ENCODE results near the gene NSA2. TPM values are rescaled to one million over a fixed set of nuclear protein-coding genes. Genes with fewer than 3 reads are reported as not detected.

Gene NSA2
- total and polyA plus RNA-seq, 9 of the 15 experiments (the other 6 are each of a cell fraction or from before 2014, with no cell fraction given): 60.2 to 246 (median 183) TPM

DNA sequence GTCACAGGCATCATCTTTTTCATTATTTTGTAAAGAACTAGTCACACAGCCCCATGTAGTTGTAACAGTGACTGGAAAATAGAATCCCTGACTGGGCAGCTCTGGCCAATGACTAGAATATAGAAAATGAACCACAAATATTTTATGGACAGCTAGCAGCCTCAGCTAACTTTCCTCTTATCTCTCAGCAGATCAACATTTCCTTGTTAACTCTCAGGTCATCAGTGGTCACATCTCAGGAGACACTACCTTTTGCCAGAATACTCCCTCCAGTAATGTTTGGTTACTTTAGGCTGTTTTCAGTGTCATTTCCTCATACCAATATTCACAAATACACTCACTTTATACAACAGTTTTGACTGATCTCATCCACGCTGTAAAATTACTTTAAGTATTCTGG lies 55.2 kb downstream of the NSA2 start (continued):
- TF ChIP-seq TFAM (CRISPR knock-in tag; conservative IDR thresholded peaks at IDR 0.05) (no peak), ZNF408 (CRISPR knock-in tag; IDR thresholded peaks at IDR 0.05; ENCODE audit: low read depth) (no peak), CCAR2 (IDR thresholded peaks at IDR 0.05; ENCODE audit: low read depth, low read length) (no peak), FOXJ3 (CRISPR knock-in tag; IDR thresholded peaks at IDR 0.05) (no peak), ZNF551 (CRISPR knock-in tag; IDR thresholded peaks at IDR 0.05) (no peak), RHOXF2B (CRISPR knock-in tag; conservative IDR thresholded peaks at IDR 0.05) (no peak), ZNF696 (CRISPR knock-in tag; conservative IDR thresholded peaks at IDR 0.05) (no peak), U2AF2 (optimal IDR thresholded peaks at IDR 0.05; ENCODE audit: low read depth, low read length) (no peak), ZBTB8A (IDR thresholded peaks at IDR 0.05; ENCODE audit: partially characterized antibody) (no peak)
- TF ChIP-seq, protein P1, sequence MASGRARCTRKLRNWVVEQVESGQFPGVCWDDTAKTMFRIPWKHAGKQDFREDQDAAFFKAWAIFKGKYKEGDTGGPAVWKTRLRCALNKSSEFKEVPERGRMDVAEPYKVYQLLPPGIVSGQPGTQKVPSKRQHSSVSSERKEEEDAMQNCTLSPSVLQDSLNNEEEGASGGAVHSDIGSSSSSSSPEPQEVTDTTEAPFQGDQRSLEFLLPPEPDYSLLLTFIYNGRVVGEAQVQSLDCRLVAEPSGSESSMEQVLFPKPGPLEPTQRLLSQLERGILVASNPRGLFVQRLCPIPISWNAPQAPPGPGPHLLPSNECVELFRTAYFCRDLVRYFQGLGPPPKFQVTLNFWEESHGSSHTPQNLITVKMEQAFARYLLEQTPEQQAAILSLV (tag; IDR thresholded peaks at IDR 0.05): no peak

- no peaks in the 10 kb centered on the region for H3K36me3 ChIP-seq (ENCODE audit: control insufficient read depth, insufficient read depth, low read length)
- no peak overlapping the region for H2AFZ ChIP-seq (ENCODE audit: low read depth, low read length)
- in situ Hi-C loops (cut with MboI): no loop called here
- H3K4me2 ChIP-seq (ENCODE audit: insufficient read depth, low read length): no peak overlapping the region
- no peak for FAIRE-seq
- CTCF ChIA-PET (ENCODE audit: low intra/inter-chr PET ratio): no interaction called here
- H4K20me1 ChIP-seq (replicated peaks; ENCODE audit: control insufficient read depth, insufficient read depth, low read length): no peaks in the 10 kb centered on the region
- no peaks in the 10 kb centered on the region for H3K9me1 ChIP-seq (ENCODE audit: control insufficient read depth, insufficient read depth, low read length)
- POLR2A ChIA-PET: no interaction called here
- intact Hi-C loops (cut with micrococcal nuclease): no loop called here
- H3K9ac ChIP-seq (ENCODE audit: insufficient read depth in 1 of 2, low read depth in 2 of 2, low read length in 2 of 2): no peak overlapping the region
- no peaks in the 10 kb centered on the region for H3K9me3 ChIP-seq (replicated peaks; ENCODE audit: control insufficient read depth, insufficient read depth, low read depth, low read length)
- BruUV-seq (replicated peaks): no TSS peak
- no peaks in the 10 kb centered on the region for H3K4me1 ChIP-seq (replicated peaks in 1 of 2; ENCODE audit: control insufficient read depth in 2 of 2, insufficient read depth in 2 of 2, low read length in 2 of 2)
- no peaks in the 10 kb centered on the region for H3K79me2 ChIP-seq (ENCODE audit: control insufficient read depth, insufficient read depth, low read length)
- DNase-seq (ENCODE audit: extremely low read depth in 1 of 4, low spot score in 3 of 4): no peak
- no peak for ATAC-seq
- H3K4me3 ChIP-seq: no peak overlapping the region
- 3% methylated on average over 7 of the region's 7 CpGs for WGBS (ENCODE audit: insufficient coverage, low coverage, missing lambda C conversion rate)
- H3K27ac ChIP-seq (ENCODE audit: extremely low read depth, low read depth, low read length): no peak overlapping the region
- no peaks in the 10 kb centered on the region; a peak in 1 of 5 replicates for H3K27me3 ChIP-seq (ENCODE audit: control insufficient read depth in 2 of 2, insufficient read depth in 2 of 2, low read length in 2 of 2)
- TF ChIP-seq CEBPB (tag; IDR thresholded peaks at IDR 0.05): peak; percentile 87
- no peak for TF ChIP-seq SRSF1 (IDR thresholded peaks at IDR 0.05; ENCODE audit: low read depth, low read length)
- TF ChIP-seq, protein P2, sequence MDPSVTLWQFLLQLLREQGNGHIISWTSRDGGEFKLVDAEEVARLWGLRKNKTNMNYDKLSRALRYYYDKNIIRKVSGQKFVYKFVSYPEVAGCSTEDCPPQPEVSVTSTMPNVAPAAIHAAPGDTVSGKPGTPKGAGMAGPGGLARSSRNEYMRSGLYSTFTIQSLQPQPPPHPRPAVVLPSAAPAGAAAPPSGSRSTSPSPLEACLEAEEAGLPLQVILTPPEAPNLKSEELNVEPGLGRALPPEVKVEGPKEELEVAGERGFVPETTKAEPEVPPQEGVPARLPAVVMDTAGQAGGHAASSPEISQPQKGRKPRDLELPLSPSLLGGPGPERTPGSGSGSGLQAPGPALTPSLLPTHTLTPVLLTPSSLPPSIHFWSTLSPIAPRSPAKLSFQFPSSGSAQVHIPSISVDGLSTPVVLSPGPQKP (CRISPR knock-in tag; IDR thresholded peaks at IDR 0.05): no peak
- no peak for TF ChIP-seq MYC (IDR thresholded peaks at IDR 0.05; ENCODE audit: low read depth, low read length)
- no peak for TF ChIP-seq MYC (CRISPR knock-in tag; IDR thresholded peaks at IDR 0.05; ENCODE audit: borderline replicate concordance, low read depth)
- no peak for TF ChIP-seq CEBPG (CRISPR knock-in tag; IDR thresholded peaks at IDR 0.05)
- peak in 1 of 2 experiments; percentile 83; a peak in 2 of 4 replicates for TF ChIP-seq CEBPG (tag; conservative IDR thresholded peaks at IDR 0.05 in 1 of 2, IDR thresholded peaks at IDR 0.05 in 1 of 2)
- no peak for TF ChIP-seq POLR3A (IDR thresholded peaks at IDR 0.05; ENCODE audit: borderline replicate concordance, extremely low read depth, insufficient read depth, insufficient read length)
- TF ChIP-seq, protein P3, sequence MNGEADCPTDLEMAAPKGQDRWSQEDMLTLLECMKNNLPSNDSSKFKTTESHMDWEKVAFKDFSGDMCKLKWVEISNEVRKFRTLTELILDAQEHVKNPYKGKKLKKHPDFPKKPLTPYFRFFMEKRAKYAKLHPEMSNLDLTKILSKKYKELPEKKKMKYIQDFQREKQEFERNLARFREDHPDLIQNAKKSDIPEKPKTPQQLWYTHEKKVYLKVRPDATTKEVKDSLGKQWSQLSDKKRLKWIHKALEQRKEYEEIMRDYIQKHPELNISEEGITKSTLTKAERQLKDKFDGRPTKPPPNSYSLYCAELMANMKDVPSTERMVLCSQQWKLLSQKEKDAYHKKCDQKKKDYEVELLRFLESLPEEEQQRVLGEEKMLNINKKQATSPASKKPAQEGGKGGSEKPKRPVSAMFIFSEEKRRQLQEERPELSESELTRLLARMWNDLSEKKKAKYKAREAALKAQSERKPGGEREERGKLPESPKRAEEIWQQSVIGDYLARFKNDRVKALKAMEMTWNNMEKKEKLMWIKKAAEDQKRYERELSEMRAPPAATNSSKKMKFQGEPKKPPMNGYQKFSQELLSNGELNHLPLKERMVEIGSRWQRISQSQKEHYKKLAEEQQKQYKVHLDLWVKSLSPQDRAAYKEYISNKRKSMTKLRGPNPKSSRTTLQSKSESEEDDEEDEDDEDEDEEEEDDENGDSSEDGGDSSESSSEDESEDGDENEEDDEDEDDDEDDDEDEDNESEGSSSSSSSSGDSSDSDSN (IDR thresholded peaks at IDR 0.05; ENCODE audit: borderline replicate concordance in 1 of 2, low read depth in 2 of 2, low read length in 2 of 2): no peak
Observed at GRCh38 chr5:74829413-74829812, 62.4 kb downstream of the NSA2 start.

Data from K562 (cell line).